ENCODE measurements around the gene TFEB. TPM values are rescaled to one million over a fixed set of nuclear protein-coding genes. Genes with fewer than 3 reads are reported as not detected.

TFEB gene
- total RNA-seq, 2 donors from 2014 or later, result 36.0 to 40.1 TPM

GRCh38 chr6:41684311-41685180, 50.9 kb downstream of the TFEB start:
- no peak overlapping the region for H3K4me3 Mint-ChIP-seq

DNA sequence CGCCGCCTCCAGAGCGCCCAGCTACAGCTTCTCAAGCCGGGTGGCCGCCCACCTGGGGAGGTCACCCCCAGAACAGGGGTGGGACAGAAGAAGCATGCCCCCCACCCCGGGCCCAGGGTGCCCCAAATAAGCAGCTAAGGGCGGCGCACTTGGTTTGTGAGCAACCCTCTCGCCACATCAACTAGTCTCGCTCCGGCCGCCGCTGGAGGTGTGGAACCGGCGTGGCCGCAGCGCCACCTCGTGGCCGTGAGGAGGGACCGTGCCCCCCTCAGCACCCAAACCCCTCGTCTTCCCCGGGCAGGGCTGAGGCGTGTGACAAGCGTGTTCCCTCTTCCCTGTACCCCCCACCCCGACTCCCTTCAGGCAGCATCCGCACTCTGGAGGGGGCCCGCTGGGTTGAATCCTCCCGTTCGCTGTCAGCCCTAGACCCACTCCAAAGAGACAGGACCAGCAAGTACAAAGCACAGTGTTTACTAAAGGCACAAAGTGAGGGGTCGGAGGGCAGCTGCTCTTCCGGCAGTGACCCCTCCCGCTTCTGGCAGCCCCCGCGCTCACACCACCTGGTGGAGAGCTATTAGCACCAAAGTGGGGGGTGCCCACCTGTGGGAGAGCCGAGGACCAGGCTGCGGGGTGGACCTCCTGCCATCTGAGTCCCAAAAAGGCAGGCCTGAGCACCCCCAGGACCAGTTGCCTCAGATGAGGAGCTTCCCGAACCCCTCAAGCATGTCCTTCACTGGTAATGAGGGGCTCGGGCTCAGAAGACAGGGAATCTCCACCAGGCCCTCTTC, 51.7 kb downstream of the TFEB start:
- H3K27me3 Mint-ChIP-seq, result no peaks in the 10 kb centered on the region
- H3K4me3 Mint-ChIP-seq, result peak overlapping the region; percentile 65
- DNase-seq (ENCODE audit: low spot score) (peak; percentile 83), ATAC-seq (peak; percentile 88 to 89)
- no peaks in the 10 kb centered on the region for H3K9me3 Mint-ChIP-seq
- no peaks in the 10 kb centered on the region for H3K36me3 Mint-ChIP-seq
- peak overlapping the region; percentile 66 to 70 for H3K27ac Mint-ChIP-seq
- peaks cover 12 to 15% of the 10 kb centered on the region in 2 donors for H3K4me1 Mint-ChIP-seq (ENCODE audit: low read depth in 2 of 2)

More at GRCh38 chr6:41684311-41685180, 50.9 kb downstream of the TFEB start:
- Mint-ChIP-seq H3K9me3 (no peaks in the 10 kb centered on the region), H3K27me3 (no peaks in the 10 kb centered on the region), H3K4me1 (ENCODE audit: low read depth in 2 of 2) (peaks cover 18 to 20% of the 10 kb centered on the region in 2 donors), H3K27ac (no peak overlapping the region), H3K36me3 (no peaks in the 10 kb centered on the region)
- ATAC-seq (no peak), DNase-seq (ENCODE audit: low spot score) (no peak)

- peak; percentile 1 to 4 for ATAC-seq
- DNase-seq (ENCODE audit: low spot score), result no peak
- H3K36me3 Mint-ChIP-seq, result no peaks in the 10 kb centered on the region
- peaks cover 9 to 13% of the 10 kb centered on the region in 2 donors for H3K4me1 Mint-ChIP-seq (ENCODE audit: low read depth in 2 of 2)
- H3K27ac Mint-ChIP-seq, result peak overlapping the region; percentile 66 to 70
- H3K27me3 Mint-ChIP-seq, result no peaks in the 10 kb centered on the region
- no peaks in the 10 kb centered on the region for H3K9me3 Mint-ChIP-seq
- H3K4me3 Mint-ChIP-seq, result peak overlapping the region; percentile 65
Observed at GRCh38 chr6:41683273-41683522, 52.2 kb downstream of the TFEB start.

GRCh38 chr6:41682497-41683272, 52.7 kb downstream of the TFEB start:
- ATAC-seq (no peak), DNase-seq (ENCODE audit: low spot score) (no peak)
- H3K9me3 Mint-ChIP-seq, result no peaks in the 10 kb centered on the region
- H3K4me3 Mint-ChIP-seq, result peak overlapping the region; percentile 65
- H3K36me3 Mint-ChIP-seq, result no peaks in the 10 kb centered on the region
- H3K27me3 Mint-ChIP-seq, result no peaks in the 10 kb centered on the region
- peaks cover 7 to 12% of the 10 kb centered on the region in 2 donors for H3K4me1 Mint-ChIP-seq (ENCODE audit: low read depth in 2 of 2)
- peak overlapping the region in 1 of 2 donors; percentile 70 for H3K27ac Mint-ChIP-seq

DNA sequence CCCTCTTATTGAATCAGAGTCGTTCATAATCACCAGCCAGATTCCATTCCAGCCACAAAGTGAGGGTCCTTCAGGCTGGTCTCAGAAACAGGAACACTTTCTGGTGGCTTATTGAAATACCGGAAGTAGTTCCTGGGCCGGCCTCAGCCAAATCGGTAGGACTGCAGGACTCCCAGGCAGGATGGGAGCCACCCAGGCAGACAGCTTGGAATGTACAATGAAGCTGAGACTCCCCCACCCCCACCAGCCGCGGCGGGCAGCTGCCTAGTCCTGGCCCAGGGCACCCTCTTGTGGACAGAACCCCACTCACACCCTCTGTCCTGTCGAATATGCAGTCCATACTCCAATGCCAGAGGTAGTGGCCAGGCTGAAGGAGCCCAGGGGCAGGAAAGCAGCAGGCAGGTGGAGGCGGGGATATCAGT, 53.3 kb downstream of the TFEB start:
- H3K36me3 Mint-ChIP-seq, result no peaks in the 10 kb centered on the region
- H3K4me3 Mint-ChIP-seq, result peak overlapping the region; percentile 56
- peak; percentile 79 to 84 for ATAC-seq

DNA sequence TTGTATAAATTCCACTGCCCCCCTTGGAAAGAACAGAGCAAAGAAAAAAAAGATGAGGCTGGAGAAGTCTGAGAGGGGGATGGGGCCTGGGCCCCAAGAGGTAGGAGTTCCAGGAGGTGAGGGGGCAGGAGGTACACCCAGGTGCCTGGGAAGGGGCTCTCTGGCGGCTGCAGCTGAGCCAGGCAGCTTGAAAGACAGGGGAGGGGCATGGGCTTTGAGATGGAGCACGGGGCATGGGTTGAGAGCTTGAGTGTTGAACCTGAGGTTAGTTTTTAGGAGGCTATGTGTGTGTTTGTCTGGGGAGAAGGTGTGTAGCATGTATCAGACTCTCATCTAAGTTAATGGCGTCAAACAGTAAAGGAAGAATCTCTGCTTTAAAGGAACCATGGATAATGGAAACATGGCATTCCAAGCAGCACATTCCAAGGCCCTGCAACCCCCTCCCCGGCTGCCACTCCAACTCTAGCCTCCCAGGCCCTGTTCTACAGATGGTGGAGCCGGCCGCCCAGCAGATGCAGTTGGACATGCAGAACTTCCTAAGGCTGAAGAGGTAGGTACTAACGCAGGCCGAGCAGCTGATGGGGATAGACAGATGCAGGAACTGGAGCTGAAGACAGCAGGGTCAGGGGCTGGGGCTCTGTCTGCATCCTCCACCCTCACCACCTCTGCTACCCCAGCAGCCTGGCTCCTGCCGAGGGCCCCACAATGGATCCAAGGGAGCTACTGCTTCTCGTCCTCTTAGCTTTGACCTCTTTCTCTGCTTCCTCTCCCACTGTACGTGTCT, 55.0 kb downstream of the TFEB start:
- Mint-ChIP-seq H3K27me3 (peaks cover 0 to 15% of the 10 kb centered on the region in 2 donors), H3K9me3 (no peaks in the 10 kb centered on the region), H3K36me3 (no peaks in the 10 kb centered on the region), H3K4me3 (no peak overlapping the region), H3K4me1 (ENCODE audit: low read depth in 2 of 2) (peaks cover 7 to 15% of the 10 kb centered on the region in 2 donors), H3K27ac (no peak overlapping the region)
- no peak for ATAC-seq
- no peak for DNase-seq (ENCODE audit: low spot score)

More for the DNA sequence above, 53.3 kb downstream of the TFEB start:
- Mint-ChIP-seq H3K27me3 (peaks cover 0 to 1% of the 10 kb centered on the region in 2 donors), H3K4me1 (ENCODE audit: low read depth in 2 of 2) (peaks cover 7 to 13% of the 10 kb centered on the region in 2 donors), H3K9me3 (no peaks in the 10 kb centered on the region), H3K27ac (no peak overlapping the region)
- no peak for DNase-seq (ENCODE audit: low spot score)

DNA sequence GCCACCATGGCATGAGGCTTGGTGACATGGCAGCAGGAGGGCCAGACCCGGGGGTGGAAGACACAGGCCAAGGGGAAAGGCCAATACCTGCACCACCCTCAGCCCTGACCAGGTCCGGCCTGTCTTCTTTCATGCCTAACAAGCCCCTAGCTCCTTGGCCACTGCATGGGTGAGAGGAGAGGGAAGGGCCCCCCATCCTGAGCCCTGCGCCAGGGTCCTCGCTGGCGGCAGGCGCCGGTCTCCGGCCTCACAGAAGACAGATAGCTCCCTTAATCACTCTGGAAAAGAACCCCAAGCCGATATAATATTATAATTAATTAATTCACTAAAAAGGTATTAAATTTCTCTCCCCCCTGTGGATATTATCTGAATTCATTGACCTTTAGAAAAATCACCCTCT, 55.7 kb downstream of the TFEB start:
- ATAC-seq, result no peak
- peaks cover 7 to 15% of the 10 kb centered on the region in 2 donors for H3K4me1 Mint-ChIP-seq (ENCODE audit: low read depth in 2 of 2)
- H3K9me3 Mint-ChIP-seq, result no peaks in the 10 kb centered on the region
- H3K4me3 Mint-ChIP-seq, result no peak overlapping the region
- H3K27me3 Mint-ChIP-seq, result peaks cover 0 to 15% of the 10 kb centered on the region in 2 donors
- H3K36me3 Mint-ChIP-seq, result no peaks in the 10 kb centered on the region
- no peak overlapping the region for H3K27ac Mint-ChIP-seq
- DNase-seq (ENCODE audit: low spot score), result no peak

DNA sequence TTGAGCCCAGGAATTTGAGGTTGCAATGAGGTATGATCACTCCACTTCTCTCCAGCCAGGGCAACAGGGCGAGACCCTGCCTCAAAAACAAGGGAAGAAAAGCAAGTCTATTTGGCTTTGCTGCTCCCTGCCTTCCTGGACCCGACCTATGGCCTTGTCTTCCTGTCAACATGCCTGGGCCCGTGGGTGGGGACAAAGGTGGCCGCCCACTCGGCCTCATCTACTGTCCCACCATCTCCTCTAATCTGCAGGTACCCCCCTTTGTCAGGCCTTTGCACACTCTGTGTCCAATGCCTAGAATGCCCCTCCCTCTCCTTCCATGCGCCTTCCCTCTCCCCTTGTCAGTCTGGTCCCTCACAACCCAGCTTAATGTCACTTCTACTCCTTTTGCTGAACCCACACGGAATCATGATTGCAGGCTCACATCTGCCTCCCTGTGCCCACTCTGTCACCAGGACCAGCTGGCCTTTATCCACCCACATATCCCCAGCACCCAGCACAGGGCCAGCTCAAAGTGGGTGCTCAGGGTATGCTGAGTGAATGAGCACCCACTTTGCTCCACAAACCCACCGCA, 56.8 kb downstream of the TFEB start:
- H3K4me1 Mint-ChIP-seq (ENCODE audit: low read depth in 2 of 2), result peaks cover 4 to 12% of the 10 kb centered on the region in 2 donors
- ATAC-seq, result no peak
- DNase-seq (ENCODE audit: low spot score), result no peak

GRCh38 chr6:41677124-41677921, 58.1 kb downstream of the TFEB start:
- Mint-ChIP-seq H3K27me3 (peaks cover 0 to 17% of the 10 kb centered on the region in 2 donors), H3K9me3 (no peaks in the 10 kb centered on the region), H3K36me3 (no peaks in the 10 kb centered on the region), H3K4me3 (no peak overlapping the region), H3K27ac (no peak overlapping the region), H3K4me1 (ENCODE audit: low read depth in 2 of 2) (peaks cover 0 to 5% of the 10 kb centered on the region in 2 donors)
- ATAC-seq (no peak), DNase-seq (ENCODE audit: low spot score) (no peak)

More for the DNA sequence above, 56.8 kb downstream of the TFEB start:
- Mint-ChIP-seq H3K9me3 (no peaks in the 10 kb centered on the region), H3K27me3 (peaks cover 0 to 17% of the 10 kb centered on the region in 2 donors), H3K4me3 (no peak overlapping the region), H3K27ac (no peak overlapping the region), H3K36me3 (no peaks in the 10 kb centered on the region)

GRCh38 chr6:41676431-41676830, 59.0 kb downstream of the TFEB start:
- H3K27ac Mint-ChIP-seq, result no peak overlapping the region

GRCh38 chr6:41675992-41676391, 59.4 kb downstream of the TFEB start:
- H3K36me3 Mint-ChIP-seq, result no peaks in the 10 kb centered on the region
- no peak for ATAC-seq

More at GRCh38 chr6:41676431-41676830, 59.0 kb downstream of the TFEB start:
- peaks cover 0 to 22% of the 10 kb centered on the region in 2 donors for H3K27me3 Mint-ChIP-seq
- H3K4me3 Mint-ChIP-seq, result no peak overlapping the region
- no peak for DNase-seq (ENCODE audit: low spot score)
- no peaks in the 10 kb centered on the region for H3K36me3 Mint-ChIP-seq
- ATAC-seq, result no peak
- H3K9me3 Mint-ChIP-seq, result no peaks in the 10 kb centered on the region
- H3K4me1 Mint-ChIP-seq (ENCODE audit: low read depth in 2 of 2), result peaks cover 0 to 3% of the 10 kb centered on the region in 2 donors

GRCh38 chr6:41675176-41675775, 60.1 kb downstream of the TFEB start:
- H3K9me3 Mint-ChIP-seq, result no peaks in the 10 kb centered on the region
- ATAC-seq (peak in 1 of 2 donors; percentile 15), DNase-seq (ENCODE audit: low spot score) (no peak)
- no peak overlapping the region for H3K4me3 Mint-ChIP-seq
- no peaks in the 10 kb centered on the region for H3K36me3 Mint-ChIP-seq
- peaks cover 6 to 26% of the 10 kb centered on the region in 2 donors for H3K27me3 Mint-ChIP-seq
- no peak overlapping the region for H3K27ac Mint-ChIP-seq
- peaks cover 0 to 3% of the 10 kb centered on the region in 2 donors for H3K4me1 Mint-ChIP-seq (ENCODE audit: low read depth in 2 of 2)

More at GRCh38 chr6:41675992-41676391, 59.4 kb downstream of the TFEB start:
- Mint-ChIP-seq H3K4me1 (ENCODE audit: low read depth in 2 of 2) (peaks cover 0 to 3% of the 10 kb centered on the region in 2 donors), H3K27me3 (peaks cover 0 to 22% of the 10 kb centered on the region in 2 donors), H3K4me3 (no peak overlapping the region), H3K9me3 (no peaks in the 10 kb centered on the region), H3K27ac (no peak overlapping the region)
- no peak for DNase-seq (ENCODE audit: low spot score)

All from natural killer cell treated with Interleukin-12 subunit alpha and Interleukin-12 subunit beta and Interleukin-15 and Interleukin-18, amount 100 ng/mL, for 72 hours (primary cell).